DMS79 (cell line): ENCODE data around the gene ULBP3.
"Not testable (repeated sequence)": the region's sequence is repeated elsewhere in the genome, so short reads cannot be mapped to it uniquely, and the experiment has no call there.

Source experiments
- DNase-seq: peaks from one replicate; lab custom pipeline; 2025; lab: John Stamatoyannopoulos, UW

Gene ULBP3

DNA sequence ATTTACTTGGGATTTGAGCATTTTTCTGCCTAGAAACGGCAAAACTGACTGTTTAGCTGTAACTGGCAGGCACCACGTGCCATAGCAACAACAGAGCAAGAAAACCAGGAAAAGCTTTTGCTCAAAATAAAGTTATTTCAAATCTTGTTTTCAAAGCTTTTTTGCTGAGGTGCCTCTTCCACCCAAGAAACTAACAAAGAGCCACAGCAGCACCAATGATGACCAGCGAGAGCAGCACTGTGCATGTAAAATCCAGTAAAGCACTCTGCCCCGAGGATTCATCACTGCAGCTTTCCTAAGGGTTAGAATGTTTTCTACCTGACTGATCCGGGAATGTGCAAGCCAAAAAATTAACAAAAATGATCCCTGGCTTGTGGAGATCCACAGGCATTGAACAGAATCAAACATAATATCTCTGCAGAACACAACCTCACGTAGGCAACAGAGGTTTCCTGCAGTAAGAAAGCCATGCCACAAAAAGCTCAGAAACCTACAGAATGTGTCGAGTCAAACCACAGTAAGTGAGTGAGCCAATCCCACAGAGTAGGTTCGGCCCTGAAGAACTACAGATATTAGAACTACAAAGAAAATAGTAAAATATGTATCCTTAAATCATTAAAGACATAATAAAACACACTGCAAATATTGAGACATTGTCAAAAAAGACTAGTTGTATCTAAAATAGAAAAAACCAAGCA is 7.4 kb upstream of the ULBP3 start:
- DNase-seq: no peak

DNA sequence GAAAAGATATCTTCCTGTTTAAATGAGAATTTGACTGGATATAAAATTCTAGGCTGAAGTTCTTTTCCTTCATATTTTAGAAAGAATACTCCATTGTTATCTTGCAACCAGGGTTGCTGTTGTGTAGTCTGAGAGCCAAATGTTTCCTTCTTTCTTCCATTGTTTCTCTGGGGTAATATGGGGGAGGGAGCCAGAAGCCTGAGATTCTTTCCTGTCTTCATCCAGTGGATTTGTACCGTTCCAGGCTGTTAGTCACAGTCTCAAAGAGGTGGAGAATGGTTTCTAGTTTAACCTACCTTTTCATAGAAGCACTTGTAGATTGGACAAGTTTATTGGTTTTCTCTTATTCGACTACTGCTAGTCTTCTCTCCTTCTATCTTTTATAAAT is 6.1 kb upstream of the ULBP3 start:
- DNase-seq: no peak

DNA sequence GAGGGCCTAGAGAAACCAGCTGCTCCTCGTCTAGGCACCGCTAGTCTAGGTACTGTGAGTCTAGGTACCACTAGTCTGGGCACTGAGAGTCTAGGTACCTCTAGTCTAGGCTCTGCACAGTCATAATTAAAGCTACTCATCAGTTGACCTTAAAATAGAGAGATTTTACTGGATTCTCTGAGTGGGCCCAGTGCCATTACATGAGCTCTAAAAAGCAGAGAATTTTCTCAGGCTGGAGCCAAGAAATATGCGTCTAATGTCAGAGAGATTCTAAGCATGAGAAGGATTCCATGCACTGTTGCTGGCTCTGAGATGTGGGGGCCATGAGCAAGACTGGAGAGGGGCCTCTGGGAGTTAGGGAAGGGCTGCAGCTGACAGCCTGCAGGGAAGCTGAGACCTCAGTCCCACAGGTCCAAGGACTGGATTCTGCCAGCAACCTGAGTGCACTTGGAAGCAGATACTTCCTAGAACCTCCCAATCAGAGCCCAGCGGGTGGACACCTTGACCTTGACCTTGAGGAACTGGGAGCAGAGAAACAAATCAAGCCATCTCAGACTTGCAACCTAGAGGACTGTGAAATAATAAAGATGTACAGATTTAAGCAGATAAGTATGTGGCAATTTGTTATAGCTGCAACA is 5.6 kb upstream of the ULBP3 start:
- not testable (repeated sequence) for DNase-seq

DNA sequence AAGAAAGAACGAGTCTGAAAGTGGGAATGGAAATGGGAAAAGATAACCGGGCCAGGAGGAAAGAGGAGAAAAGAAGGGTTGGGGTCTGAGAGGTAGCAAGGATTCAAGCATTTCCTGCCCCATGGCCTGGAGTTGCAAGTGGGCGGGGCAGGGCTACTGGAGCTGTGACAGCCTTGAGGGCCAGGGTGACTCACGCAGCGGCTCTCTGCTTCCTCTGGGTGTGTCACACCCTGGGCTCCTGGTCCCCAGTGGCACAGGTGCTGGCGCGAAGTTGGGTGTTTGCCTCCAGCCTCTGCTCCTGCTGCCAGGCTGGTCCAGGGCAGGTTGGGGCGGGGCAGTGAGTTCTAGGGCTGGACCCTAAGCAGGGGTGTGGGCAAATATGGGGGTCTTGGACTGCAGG is 3.3 kb upstream of the ULBP3 start:
- DNase-seq: no peak

DNA sequence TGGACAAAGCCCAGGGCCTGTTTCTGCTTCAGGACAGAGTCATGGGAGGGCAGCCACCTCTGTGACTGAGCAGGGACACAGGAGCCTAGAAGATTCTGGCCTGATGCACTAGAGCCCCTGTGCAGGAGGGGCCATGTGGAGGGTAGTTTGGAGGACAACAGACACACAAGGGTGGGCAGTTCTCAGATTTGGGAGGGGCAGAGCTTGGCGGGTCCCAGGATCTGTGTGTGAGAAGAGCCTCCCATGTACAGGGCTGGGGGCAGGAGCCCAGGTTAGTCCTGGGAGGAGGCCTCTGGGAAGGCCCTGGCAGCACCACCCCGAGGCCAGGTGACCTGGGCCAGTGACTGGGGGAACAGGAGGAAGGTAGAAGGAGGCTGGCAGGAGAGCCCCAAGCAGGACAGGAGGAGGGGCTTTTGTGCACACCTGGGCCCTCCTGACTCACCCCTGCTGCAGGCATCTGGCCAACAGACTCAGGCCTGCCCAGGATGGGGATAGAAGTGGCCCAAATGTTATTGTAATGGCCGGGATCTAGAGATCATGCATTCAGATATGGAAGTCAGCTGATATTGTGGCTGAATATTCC is 1.4 kb upstream of the ULBP3 start:
- no peak for DNase-seq

DNA sequence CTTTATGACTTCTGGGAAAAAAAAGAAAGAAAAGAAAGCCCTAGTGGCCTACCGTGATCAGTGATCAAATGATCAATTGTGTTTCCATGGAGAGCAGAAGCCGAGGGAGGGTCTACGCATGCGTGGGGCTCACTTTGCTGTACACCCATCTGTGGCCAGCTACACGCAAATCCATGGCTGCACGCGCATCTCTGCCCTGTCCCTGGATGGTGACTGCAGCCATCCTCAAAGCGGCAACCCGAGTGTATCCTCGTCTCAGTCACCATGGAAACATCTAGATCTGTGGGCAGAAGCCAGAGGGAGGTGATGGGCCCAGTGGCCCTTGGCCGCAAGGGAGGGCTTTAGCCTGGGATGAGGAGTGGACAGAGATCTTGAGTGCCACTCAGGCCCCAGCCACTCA is 785 bp upstream of the ULBP3 start:
- no peak for DNase-seq

DNA sequence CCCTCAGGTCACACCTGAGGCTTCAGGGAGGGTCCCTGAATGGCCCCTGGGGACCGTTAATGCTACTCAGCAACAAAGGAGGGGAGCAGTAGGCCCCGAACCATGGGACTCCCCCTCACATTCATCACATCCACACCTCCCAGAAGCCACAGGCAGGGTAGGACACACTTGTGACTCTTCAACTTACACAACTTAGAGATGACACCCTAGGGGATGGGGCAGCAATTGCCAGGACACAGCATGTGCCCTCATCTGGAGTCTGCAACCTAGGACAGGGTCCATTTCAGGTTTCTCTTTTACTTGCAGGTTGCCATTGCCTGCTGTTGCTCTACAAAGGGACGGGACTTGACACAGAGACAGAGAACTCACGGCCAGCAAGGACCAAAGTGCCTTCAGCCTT is 770 bp downstream of the ULBP3 start:
- no peak for DNase-seq

DNA sequence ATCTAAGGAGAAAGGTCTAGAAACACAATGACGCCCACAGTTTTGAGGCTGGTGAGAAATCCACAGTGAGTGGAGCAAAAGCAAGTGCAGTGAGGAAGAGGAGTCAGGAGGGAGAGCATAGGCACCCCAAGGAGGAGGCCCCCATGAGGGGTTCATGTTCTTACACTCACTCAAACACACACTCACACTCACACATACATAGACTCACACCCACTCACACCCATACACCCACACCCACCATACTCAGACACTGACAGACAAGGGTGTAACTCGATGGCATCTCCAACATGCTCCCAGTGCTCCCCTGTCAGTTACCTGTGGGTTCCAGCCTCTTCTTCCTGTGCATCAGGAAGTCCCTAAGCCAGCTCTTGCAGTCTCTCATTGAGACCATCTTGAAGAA is 3.8 kb downstream of the ULBP3 start:
- DNase-seq: no peak

DNA sequence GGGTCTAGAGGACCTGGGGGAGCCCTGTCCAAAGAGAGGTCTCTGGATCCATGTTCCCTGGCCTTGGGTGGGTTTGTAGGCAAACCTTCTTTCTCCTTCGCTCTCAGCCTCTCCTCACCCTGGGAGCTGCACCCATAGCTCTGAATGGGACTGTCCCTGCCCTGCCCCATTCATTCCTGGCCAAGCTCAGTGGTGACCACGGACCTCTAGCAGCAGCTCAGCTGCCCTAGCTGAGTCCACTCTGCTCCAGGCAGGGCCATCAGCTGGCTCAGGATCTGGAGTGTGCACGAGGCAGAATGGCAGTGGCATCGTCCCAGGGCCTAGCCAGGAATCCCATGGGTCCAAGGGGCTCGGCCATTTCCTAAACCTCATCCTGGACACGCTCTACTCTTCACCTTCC is 5.3 kb downstream of the ULBP3 start:
- DNase-seq: no peak

DNA sequence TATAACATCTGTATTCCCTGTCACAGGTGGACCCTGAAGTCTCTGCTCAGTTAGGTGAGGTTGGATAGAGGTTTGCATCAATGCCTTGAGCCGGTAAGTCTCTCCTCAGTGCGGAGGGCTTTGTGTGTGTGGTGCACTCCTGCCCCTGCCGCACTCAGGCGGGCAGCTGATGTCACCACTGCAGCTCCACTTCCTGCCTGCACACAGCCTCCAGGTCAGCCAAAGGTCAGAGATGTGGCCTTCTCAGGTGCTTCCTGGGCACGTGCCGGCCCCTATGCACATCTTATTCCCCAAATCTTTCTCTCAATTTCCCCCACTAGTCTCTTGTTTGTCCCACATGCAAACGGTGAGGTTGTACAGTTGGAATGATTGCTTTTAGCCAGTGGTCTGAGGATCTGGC is 8.9 kb downstream of the ULBP3 start:
- DNase-seq: not testable (repeated sequence)

DNA sequence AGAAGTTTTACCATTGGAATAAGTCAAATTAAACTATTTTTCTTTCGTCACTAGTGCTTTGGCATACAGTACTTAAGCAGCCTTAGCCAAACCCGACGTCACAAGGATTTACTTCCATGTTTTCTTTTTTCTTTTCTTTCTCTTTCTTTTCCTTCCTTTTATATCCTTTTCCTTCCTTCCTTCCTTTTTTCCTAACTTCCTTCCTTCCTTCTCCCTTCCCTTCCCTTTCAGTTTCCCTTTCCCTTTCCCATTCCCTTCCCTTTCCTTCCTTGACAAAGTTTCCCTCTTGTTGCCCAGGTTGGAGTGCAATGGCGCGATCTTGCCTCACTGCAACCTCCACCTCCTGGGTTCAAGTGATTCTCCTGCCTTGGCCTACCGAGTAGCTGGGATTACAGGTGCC is 9.9 kb downstream of the ULBP3 start:
- DNase-seq: no peak

DNA sequence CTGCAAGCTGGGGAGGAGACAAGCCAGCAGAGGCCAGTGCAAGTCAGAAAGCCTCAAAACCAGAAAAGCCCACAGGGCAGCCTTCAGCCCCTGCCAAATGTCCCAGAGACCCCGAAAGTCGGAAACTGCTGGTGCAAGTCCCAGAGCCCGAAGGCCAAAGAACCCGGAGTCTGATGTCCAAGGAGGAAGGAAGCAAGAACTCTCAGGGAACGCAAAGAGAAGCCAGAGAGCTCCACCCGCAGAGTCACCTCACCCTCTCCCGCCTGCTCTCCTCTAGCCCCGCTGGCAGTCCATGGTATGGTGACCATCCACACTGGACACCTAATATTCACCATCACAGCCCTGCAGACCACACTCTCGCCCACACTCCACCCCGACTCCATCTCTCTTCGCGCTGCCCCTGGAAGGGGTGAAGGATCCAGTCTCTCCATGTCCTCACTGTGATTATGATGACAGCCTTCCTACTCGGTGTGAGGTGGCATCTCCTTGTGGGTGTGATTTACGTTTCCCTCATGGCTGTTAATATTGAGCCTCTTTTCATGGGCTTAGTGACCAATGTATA is 10.6 kb downstream of the ULBP3 start:
- DNase-seq: no peak

DNA sequence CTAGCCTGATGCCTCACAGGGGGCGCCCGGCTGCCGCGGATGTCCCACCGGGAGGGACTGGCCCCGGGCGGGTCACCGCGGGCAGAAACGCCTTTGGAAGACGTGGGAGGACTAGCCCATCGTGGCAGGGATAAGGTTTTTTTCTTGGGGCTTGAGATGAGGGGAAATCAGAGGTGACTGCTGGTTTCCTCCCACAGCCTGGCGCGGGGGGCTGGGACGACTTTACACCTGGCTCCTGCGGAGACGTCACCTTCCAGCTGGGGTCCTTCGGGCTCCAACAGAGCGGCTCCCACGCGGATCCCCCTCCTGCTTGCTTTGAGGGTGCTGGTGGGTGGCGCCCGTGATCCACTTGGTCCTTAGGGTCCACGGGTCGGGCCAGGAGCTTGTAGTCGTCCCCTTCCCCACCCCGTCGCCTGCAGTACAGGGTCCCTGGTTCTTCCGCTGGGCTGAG is 11.4 kb downstream of the ULBP3 start:
- DNase-seq: no peak

DNA sequence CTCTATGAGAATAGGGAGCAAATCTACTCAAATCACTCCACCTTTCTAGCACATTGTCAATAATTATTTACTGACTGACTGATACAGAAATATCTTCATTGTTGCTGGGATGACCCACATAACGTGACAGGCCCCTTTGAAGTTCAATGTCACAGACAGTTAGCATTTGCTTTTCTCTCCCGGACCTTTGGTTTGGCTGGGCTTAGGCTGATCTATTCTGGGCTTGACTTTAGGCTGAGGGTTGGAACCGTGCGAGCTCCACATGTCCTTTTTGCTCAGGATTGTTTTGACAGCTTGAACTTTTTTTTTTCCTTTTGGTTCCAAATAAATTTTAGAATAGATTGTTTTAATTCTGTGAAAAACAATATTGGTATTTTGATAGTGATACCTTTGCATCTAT is 12.0 kb downstream of the ULBP3 start:
- DNase-seq: no peak

DNA sequence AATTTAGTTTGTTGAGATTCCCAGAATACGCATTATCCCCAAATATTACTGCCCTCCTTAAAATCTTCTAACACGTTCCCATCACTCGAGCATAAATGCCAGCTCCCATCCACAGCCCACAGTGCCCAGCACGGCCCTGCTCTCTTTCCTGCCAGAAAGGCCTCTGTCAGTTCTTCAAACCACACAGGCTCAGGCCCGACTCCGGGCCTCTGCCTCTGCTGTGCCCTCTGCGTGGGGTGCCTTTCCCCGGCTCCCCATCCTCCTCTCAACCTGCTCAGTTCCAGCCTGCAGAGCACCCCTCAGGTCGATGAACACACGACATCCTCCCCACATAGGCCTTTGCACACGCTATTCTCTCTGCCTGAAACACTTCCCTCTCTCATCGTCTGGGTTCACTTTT is 12.8 kb downstream of the ULBP3 start:
- no peak for DNase-seq

DNA sequence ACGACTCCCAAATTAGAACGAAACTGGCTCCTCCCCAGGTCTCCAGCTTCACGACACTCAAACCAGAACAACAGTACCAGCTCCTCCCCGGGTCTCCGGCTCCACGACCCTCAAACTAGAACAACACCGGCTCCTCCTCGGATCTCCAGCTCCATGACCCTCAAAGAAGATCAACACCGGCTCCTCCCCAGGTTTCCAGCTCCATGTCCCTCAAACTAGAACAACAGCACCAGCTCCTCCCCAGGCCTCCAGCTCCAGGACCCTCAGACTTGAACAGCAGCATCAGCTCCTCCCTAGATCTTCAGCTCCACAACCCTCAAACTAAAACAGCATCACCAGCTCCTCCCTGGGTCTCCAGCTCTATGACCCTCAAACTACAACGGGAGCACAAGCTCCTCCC is 13.8 kb downstream of the ULBP3 start:
- no peak for DNase-seq

DNA sequence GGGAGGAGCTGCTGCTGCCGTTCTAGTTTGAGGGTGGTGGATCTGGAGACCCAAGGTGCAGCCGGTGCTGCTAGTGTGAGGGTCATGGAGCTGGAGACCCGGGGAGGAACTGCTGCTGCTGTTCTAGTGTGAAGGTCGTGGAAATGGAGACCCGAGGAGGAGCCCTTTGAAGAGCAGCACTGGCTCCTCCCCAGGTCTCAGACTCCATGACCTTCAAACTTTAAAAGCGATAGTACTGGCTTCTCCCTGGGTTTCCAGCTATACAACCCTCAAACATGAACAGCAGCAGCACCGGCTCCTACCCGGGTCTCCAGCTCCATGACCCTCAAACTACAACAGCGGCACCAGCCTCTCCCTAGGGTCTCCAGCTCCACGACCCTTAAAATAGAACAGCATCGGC is 15.5 kb downstream of the ULBP3 start:
- DNase-seq: no peak

DNA sequence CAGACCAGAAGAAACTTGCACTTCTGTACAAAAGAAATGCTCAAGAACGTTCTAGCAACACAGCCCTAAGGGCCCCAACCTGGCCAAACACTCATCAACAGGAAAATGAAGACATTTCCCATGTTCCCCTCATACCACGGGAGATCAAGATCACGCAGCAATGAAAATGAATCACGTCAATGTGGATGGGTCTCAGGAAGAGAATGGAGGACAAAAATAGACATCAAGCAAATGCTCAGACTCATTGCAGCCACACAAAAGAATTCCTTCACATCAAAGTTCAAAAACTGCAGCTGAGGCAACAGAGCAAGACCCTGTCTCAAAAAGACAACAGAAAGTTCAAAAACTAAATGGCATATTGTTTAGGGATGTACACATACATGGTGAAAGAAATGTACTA is 18.1 kb downstream of the ULBP3 start:
- DNase-seq: no peak

DNA sequence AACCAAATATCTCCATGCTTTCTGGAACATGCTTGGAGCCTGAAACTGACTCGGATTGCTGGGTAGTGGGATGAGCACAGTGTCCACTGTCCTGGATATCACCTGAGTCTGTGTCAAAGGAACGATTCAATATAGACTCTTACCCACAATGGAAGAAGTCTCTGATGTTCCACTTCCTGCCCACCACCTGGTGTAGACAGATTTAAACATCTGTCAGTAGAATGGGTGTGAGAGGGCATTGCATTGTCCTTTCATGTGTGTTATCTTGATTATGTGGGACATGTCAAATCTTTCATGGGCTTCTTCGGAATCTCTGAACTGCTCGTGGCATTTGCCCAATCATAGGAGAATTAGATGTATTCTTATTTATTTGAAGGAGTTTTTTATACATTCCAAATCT is 20.8 kb downstream of the ULBP3 start:
- no peak for DNase-seq

DNA sequence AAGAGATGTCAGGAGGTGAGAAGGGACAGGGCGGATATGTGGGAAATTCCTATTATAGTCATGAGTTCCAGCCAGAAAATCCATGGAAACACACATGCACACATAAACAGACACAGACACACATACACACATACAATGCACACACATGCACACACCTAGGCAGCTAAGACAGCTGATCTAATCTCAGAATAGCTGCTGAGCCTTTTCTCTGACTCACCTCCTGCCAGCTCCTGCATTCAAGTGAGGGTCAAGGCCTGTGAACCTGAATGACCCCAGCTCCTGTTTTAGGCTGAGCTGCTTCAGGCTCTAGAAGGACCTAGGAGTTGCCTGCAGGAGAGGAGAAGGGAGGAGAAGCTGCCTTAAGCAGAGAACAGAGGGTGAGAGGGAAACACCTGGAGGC is 22.0 kb downstream of the ULBP3 start:
- DNase-seq: no peak

DNA sequence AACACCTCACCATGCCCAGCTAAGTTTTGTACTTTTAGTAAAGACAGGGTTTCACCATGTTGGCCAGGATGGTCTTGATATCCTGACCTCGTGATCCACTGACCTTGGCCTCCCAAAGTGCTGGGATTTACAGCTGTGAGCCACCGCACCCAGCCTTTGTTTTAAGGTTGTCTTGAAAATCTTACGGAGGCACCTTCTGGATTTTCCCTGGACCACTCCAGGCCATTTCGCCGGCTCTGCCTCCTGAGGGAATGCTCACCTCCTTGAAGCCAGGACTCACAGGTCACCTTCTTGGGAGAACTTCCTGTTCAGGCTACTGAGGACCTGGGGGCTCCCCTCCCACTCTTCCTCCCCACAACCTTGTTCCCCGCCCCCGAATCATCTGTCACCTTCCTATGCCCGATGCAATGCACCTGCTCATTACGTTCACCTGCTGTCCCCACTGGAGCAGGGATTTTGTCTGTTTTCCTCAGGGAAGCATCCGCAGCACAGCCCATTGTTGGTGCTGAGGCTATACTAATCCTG is 24.2 kb downstream of the ULBP3 start:
- DNase-seq: no peak

DNA sequence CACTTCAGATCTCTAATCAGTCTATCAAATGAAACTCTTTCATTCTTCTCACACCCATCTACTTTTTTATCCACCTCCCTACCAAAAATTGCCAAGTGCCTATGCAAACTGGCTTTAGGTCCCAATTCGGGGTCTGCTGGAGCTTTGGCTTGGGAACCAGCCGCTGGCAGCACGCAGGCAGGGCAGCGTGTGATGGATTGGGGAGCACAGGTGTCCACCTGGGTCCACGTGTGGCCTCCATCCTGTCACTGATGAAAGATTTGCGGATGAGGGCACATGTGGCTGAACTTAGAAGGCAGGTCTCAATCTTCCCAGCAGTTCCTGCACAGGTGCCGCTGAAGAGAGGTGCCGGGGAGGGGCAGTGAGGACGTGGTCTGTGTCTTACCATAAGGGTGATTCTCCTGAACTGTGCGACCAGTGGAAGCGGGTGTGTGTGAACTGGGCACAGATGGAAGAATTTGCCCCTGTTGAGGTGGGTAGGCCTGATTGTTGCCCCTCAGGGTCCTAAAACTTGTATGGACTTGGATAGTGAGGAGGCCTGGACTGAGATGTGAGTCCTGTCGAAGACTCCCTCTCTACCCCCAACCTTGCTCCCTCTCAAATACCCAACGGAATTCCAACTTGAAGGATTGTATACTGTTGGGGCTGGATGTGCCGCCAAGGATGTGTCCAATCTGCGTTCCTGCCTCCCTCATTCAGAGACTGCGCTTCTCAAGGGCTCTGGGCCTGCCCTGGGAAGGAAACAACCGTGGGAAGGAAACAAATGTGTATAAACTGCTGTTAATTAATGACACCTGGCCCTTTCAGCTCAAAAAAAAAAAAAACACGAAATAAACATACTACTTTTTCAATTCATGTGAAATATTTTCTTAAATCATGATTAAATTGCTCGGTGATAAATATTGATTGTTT is 25.2 kb downstream of the ULBP3 start:
- no peak for DNase-seq
